ENCODE results near the gene SMARCAD1.

- TF ChIP-seq, protein P1, sequence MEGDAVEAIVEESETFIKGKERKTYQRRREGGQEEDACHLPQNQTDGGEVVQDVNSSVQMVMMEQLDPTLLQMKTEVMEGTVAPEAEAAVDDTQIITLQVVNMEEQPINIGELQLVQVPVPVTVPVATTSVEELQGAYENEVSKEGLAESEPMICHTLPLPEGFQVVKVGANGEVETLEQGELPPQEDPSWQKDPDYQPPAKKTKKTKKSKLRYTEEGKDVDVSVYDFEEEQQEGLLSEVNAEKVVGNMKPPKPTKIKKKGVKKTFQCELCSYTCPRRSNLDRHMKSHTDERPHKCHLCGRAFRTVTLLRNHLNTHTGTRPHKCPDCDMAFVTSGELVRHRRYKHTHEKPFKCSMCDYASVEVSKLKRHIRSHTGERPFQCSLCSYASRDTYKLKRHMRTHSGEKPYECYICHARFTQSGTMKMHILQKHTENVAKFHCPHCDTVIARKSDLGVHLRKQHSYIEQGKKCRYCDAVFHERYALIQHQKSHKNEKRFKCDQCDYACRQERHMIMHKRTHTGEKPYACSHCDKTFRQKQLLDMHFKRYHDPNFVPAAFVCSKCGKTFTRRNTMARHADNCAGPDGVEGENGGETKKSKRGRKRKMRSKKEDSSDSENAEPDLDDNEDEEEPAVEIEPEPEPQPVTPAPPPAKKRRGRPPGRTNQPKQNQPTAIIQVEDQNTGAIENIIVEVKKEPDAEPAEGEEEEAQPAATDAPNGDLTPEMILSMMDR (IDR thresholded peaks at IDR 0.05; ENCODE audit: poor library complexity) = no peak
- TF ChIP-seq EZH2phosphoT487 (IDR thresholded peaks at IDR 0.05; ENCODE audit: low read depth, severe bottlenecking, unreplicated experiment) (no peak), EZH2 (IDR thresholded peaks at IDR 0.05; ENCODE audit: borderline replicate concordance) (no peak)
These were observed 25.9 kb upstream of the SMARCAD1 start for GRCh38 chr4:94181815-94182214.
